Activated CD4-positive, alpha-beta T cell treated with anti-CD3 and anti-CD28 coated beads for 36 hours (primary cell): ENCODE results near the gene NAA16. TPM values are rescaled to one million over a fixed set of nuclear protein-coding genes. Genes with fewer than 3 reads are reported as not detected.
A peak's percentile ranks its signal among the peaks of the same experiment; 100 is the strongest.

Experiments
- ATAC-seq: fragments of 200-7000 bp; cut with Tn5 transposase; one replicate; pipeline ENCODE4 v1.10.0; 2021; ENCODE audit warnings: mild to moderate bottlenecking, moderate library complexity
- CTCF ChIA-PET: fragments of 350-600 bp; sonication (Branson Sonifier 250); formaldehyde crosslinking; loops from one replicate; lab custom pipeline; 2021; ENCODE audit warnings: antibody characterized with exemption; lab: Charles Lee
- POLR2A ChIA-PET: fragments of 350-600 bp; sonication (Branson Sonifier 250); formaldehyde crosslinking; loops from one replicate; lab custom pipeline; 2021; ENCODE audit warnings: antibody characterized with exemption, inconsistent platforms; lab: Charles Lee
- DNase-seq: peaks from one replicate; pipeline ENCODE4 v3.0.0-alpha.2; 2020
- H3K27ac Mint-ChIP-seq: one replicate; pipeline ENCODE4 v1.8.0; 2021; ENCODE audit warnings: mixed read lengths
- H3K27me3 Mint-ChIP-seq: one replicate; pipeline ENCODE4 v1.8.0; 2021; ENCODE audit warnings: mixed read lengths
- H3K36me3 Mint-ChIP-seq: one replicate; pipeline ENCODE4 v1.8.0; 2021; ENCODE audit warnings: low read depth, mixed read lengths
- H3K4me1 Mint-ChIP-seq: one replicate; pipeline ENCODE4 v1.8.0; 2021; ENCODE audit warnings: mixed read lengths
- H3K4me3 Mint-ChIP-seq: one replicate; pipeline ENCODE4 v1.8.0; 2021; ENCODE audit warnings: mild to moderate bottlenecking, moderate library complexity, mixed read lengths
- H3K9me3 Mint-ChIP-seq: one replicate; pipeline ENCODE4 v1.8.0; 2021; ENCODE audit warnings: low read depth, mixed read lengths
- intact Hi-C, 2 experiments: fragments of 100-400 bp; cut with DNase I in 1 of 2; cut with micrococcal nuclease in 1 of 2; formaldehyde crosslinking; loops; one replicate each; pipeline versions ENCODE4 v1.14.2 to v1.15.1; 2022 to 2024; cut with DNase I, micrococcal nuclease
- total RNA-seq, 2 experiments: library from RNA; stranded (reverse); gene quantifications; one replicate each; pipeline ENCODE4 v1.2.3, GENCODE V29; 2021

Gene NAA16
- total RNA-seq, 2 experiments from 2014 or later, result 24.0 to 29.8 TPM

GRCh38 chr13:41426047-41426446, 115.0 kb downstream of the NAA16 start:
- Mint-ChIP-seq H3K9me3 (no peaks in the 10 kb centered on the region), H3K27me3 (peaks cover 3% of the 10 kb centered on the region), H3K36me3 (no peaks in the 10 kb centered on the region), H3K4me1 (peaks cover 6% of the 10 kb centered on the region), H3K27ac (no peak overlapping the region), H3K4me3 (no peak overlapping the region)
- ATAC-seq, result peak; percentile 50
- intact Hi-C loops, result loop anchor here in 1 of 2 experiments (5.0 kb wide), 1 partner anchor 226 kb away; no protein-coding TSS in a partner anchor
- POLR2A ChIA-PET, result no interaction called here
- CTCF ChIA-PET, result no interaction called here
- DNase-seq, result peak; percentile 44

Other genes starting within 250 kb of the NAA16 start
- gene WBP4, start 249.8 kb upstream of the NAA16 start, total RNA-seq, result 10 to 100 TPM; 13.3 to 16.2 TPM
- 1 to 10 TPM; 3.4 to 4.4 TPM for gene KBTBD6, start 178.5 kb upstream of the NAA16 start, total RNA-seq
- gene KBTBD7, start 116.7 kb upstream of the NAA16 start, total RNA-seq, result 1 to 10 TPM; 3.7 to 4.5 TPM
- 10 to 100 TPM; 19.7 to 22.1 TPM for gene MTRF1, start 47.7 kb upstream of the NAA16 start, total RNA-seq
- gene RGCC, start 146.3 kb downstream of the NAA16 start, total RNA-seq, result 100 to 1,000 TPM; 134 to 146 TPM